HEK293 (cell line): ENCODE measurements around the gene INTS6L.
A peak's percentile ranks its signal among the peaks of the same experiment; 100 is the strongest.

Source experiments
- BCL11B ChIP-seq: fragments of 450-650 bp; formaldehyde crosslinking; IDR thresholded peaks from 2 replicates; pipeline ENCODE4 v1.5.1; 2016; ENCODE audit warnings: low read depth, missing biosample characterization, missing genetic modification characterization
- GFI1B ChIP-seq: fragments of 450-650 bp; formaldehyde crosslinking; IDR thresholded peaks from 2 replicates; pipeline ENCODE4 v1.5.1; 2016; ENCODE audit warnings: missing biosample characterization, missing genetic modification characterization
- KLF7 ChIP-seq: fragments of 450-650 bp; formaldehyde crosslinking; IDR thresholded peaks from 2 replicates; pipeline ENCODE4 v1.5.1; 2016; ENCODE audit warnings: missing biosample characterization, missing genetic modification characterization, borderline replicate concordance
- MZF1 ChIP-seq: fragments of 450-650 bp; formaldehyde crosslinking; IDR thresholded peaks from 2 replicates; pipeline ENCODE4 v1.5.1; 2017; ENCODE audit warnings: missing biosample characterization, missing genetic modification characterization, borderline replicate concordance
- OSR2 ChIP-seq: fragments of 450-650 bp; formaldehyde crosslinking; IDR thresholded peaks from 2 replicates; pipeline ENCODE4 v1.5.1; 2016; ENCODE audit warnings: missing biosample characterization, missing genetic modification characterization
- RBAK ChIP-seq: fragments of 450-650 bp; formaldehyde crosslinking; IDR thresholded peaks from 2 replicates; pipeline ENCODE4 v1.5.1; 2016; ENCODE audit warnings: missing biosample characterization, missing genetic modification characterization
- SP3 ChIP-seq: fragments of 450-650 bp; formaldehyde crosslinking; IDR thresholded peaks from 2 replicates; pipeline ENCODE4 v1.5.1; 2016; ENCODE audit warnings: missing biosample characterization, missing genetic modification characterization
- YY2 ChIP-seq: fragments of 450-650 bp; formaldehyde crosslinking; IDR thresholded peaks from 2 replicates; pipeline ENCODE4 v1.5.1; 2016; ENCODE audit warnings: missing biosample characterization, missing genetic modification characterization
- ZBTB1 ChIP-seq: fragments of 450-650 bp; formaldehyde crosslinking; IDR thresholded peaks from 2 replicates; pipeline ENCODE4 v1.5.1; 2016; ENCODE audit warnings: missing biosample characterization, missing genetic modification characterization
- ZBTB21 ChIP-seq: fragments of 450-650 bp; formaldehyde crosslinking; IDR thresholded peaks from 2 replicates; pipeline ENCODE4 v1.5.1; 2017; ENCODE audit warnings: missing biosample characterization, missing genetic modification characterization
- ZBTB7A ChIP-seq: fragments of 450-650 bp; formaldehyde crosslinking; IDR thresholded peaks from 2 replicates; pipeline ENCODE4 v1.5.1; 2016; ENCODE audit warnings: low read depth, missing biosample characterization, missing genetic modification characterization
- ZBTB8A ChIP-seq: fragments of 450-650 bp; formaldehyde crosslinking; IDR thresholded peaks from 2 replicates; pipeline ENCODE4 v1.5.1; 2016; ENCODE audit warnings: missing biosample characterization, missing genetic modification characterization
- ZFP37 ChIP-seq: fragments of 450-650 bp; formaldehyde crosslinking; IDR thresholded peaks from 2 replicates; pipeline ENCODE4 v1.5.1; 2016; ENCODE audit warnings: missing biosample characterization, missing genetic modification characterization
- ZNF184 ChIP-seq: fragments of 450-650 bp; IDR thresholded peaks from 2 replicates; pipeline ENCODE4 v1.5.1; 2018; ENCODE audit warnings: missing biosample characterization, mild to moderate bottlenecking, missing genetic modification characterization
- ZNF19 ChIP-seq: fragments of 450-650 bp; formaldehyde crosslinking; IDR thresholded peaks from 2 replicates; pipeline ENCODE4; 2016; ENCODE audit warnings: missing biosample characterization, missing genetic modification characterization, low read depth
- ZNF23 ChIP-seq: fragments of 450-650 bp; formaldehyde crosslinking; IDR thresholded peaks from 2 replicates; pipeline ENCODE4 v1.5.1; 2016; ENCODE audit warnings: missing biosample characterization, missing genetic modification characterization, borderline replicate concordance
- ZNF266 ChIP-seq: fragments of 450-650 bp; formaldehyde crosslinking; IDR thresholded peaks from 2 replicates; pipeline ENCODE4 v1.5.1; 2016; ENCODE audit warnings: missing biosample characterization, missing genetic modification characterization, low read depth
- ZNF341 ChIP-seq: fragments of 450-650 bp; formaldehyde crosslinking; IDR thresholded peaks from 2 replicates; pipeline ENCODE4; 2016; ENCODE audit warnings: low read depth, missing biosample characterization, missing genetic modification characterization
- ZNF354C ChIP-seq: fragments of 450-650 bp; formaldehyde crosslinking; IDR thresholded peaks from 2 replicates; pipeline ENCODE4 v1.5.1; 2016; ENCODE audit warnings: missing biosample characterization, missing genetic modification characterization, low read depth, borderline replicate concordance
- ZNF394 ChIP-seq: fragments of 450-650 bp; formaldehyde crosslinking; IDR thresholded peaks from 2 replicates; pipeline ENCODE4 v1.5.1; 2016; ENCODE audit warnings: missing biosample characterization, missing genetic modification characterization, mild to moderate bottlenecking, moderate library complexity, borderline replicate concordance
- ZNF404 ChIP-seq: fragments of 450-650 bp; formaldehyde crosslinking; IDR thresholded peaks from 2 replicates; pipeline ENCODE4 v1.5.1; 2017; ENCODE audit warnings: missing biosample characterization, missing genetic modification characterization
- ZNF426 ChIP-seq: fragments of 450-650 bp; formaldehyde crosslinking; IDR thresholded peaks from 2 replicates; pipeline ENCODE4 v1.5.1; 2017; ENCODE audit warnings: missing biosample characterization, missing genetic modification characterization, mild to moderate bottlenecking, inconsistent platforms, moderate library complexity
- ZNF433 ChIP-seq: fragments of 450-650 bp; formaldehyde crosslinking; IDR thresholded peaks from 2 replicates; pipeline ENCODE4 v1.5.1; 2016; ENCODE audit warnings: missing biosample characterization, missing genetic modification characterization, low read depth
- ZNF501 ChIP-seq: fragments of 450-650 bp; formaldehyde crosslinking; IDR thresholded peaks from 2 replicates; pipeline ENCODE4 v1.5.1; 2016; ENCODE audit warnings: missing biosample characterization, missing genetic modification characterization
- ZNF529 ChIP-seq: fragments of 450-650 bp; formaldehyde crosslinking; IDR thresholded peaks from 2 replicates; pipeline ENCODE4 v1.5.1; 2017; ENCODE audit warnings: missing genetic modification characterization, missing biosample characterization; ENCODE audit not compliant: insufficient replicate concordance
- ZNF530 ChIP-seq: fragments of 450-650 bp; formaldehyde crosslinking; IDR thresholded peaks from 2 replicates; pipeline ENCODE4 v1.5.1; 2016; ENCODE audit warnings: low read depth, missing biosample characterization, missing genetic modification characterization
- ZNF555 ChIP-seq: fragments of 450-650 bp; formaldehyde crosslinking; conservative IDR thresholded peaks from 2 replicates; pipeline ENCODE4 v1.5.1; 2017; ENCODE audit warnings: missing biosample characterization, mild to moderate bottlenecking, missing genetic modification characterization, inconsistent platforms
- ZNF560 ChIP-seq: fragments of 450-650 bp; formaldehyde crosslinking; IDR thresholded peaks from 2 replicates; pipeline ENCODE4 v1.5.1; 2017; ENCODE audit warnings: missing biosample characterization, missing genetic modification characterization, borderline replicate concordance
- ZNF776 ChIP-seq: fragments of 450-650 bp; formaldehyde crosslinking; IDR thresholded peaks from 2 replicates; pipeline ENCODE4 v1.5.0; 2017; ENCODE audit warnings: missing biosample characterization, missing genetic modification characterization, borderline replicate concordance
- TF ChIP-seq, protein P1 (sequence below): fragments of 450-650 bp; formaldehyde crosslinking; IDR thresholded peaks from 2 replicates; pipeline ENCODE4 v1.5.1; 2016; ENCODE audit warnings: missing biosample characterization, missing genetic modification characterization
- TF ChIP-seq, protein P2 (sequence below): fragments of 450-650 bp; formaldehyde crosslinking; IDR thresholded peaks from 2 replicates; pipeline ENCODE4 v1.5.1; 2016; ENCODE audit warnings: missing biosample characterization, missing genetic modification characterization
- TF ChIP-seq, protein P3 (sequence below): fragments of 450-650 bp; formaldehyde crosslinking; IDR thresholded peaks from 2 replicates; pipeline ENCODE4 v1.5.1; 2016; ENCODE audit warnings: missing biosample characterization, missing genetic modification characterization
- TF ChIP-seq, protein P4 (sequence below): fragments of 450-650 bp; formaldehyde crosslinking; IDR thresholded peaks from 2 replicates; pipeline ENCODE4 v1.5.1; 2016; ENCODE audit warnings: missing biosample characterization, missing genetic modification characterization, borderline replicate concordance

Gene INTS6L

DNA sequence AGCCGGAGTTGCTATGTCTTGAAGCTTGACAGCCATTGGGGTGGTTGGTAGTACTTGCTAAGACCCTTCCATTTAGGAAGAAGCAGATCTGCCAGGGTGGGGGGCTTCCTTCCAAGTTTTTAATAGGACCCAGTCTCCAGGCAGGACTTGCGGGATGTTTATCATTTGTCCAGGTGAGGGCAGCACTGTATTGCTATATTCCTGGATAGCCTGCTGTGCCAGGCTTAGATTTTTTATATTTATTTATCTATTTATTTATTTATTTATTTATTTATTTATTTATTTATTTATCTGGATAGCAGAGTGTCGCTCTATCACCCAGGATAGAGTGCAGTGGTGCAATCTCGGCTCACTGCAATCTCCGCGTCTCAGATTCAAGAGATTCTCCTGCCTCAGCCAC is 105.5 kb downstream of the INTS6L start (continued):
- TF ChIP-seq ZBTB1 (tag by site-specific recombination) (0 out of 2 replicates have a peak, but pooled peaks have one; percentile 77), ZFP37 (tag by site-specific recombination) (0 out of 2 replicates have a peak, but pooled peaks have one; percentile 35), KLF7 (tag by site-specific recombination) (peak; percentile 45; the same call in 1 of the 2 replicates), BCL11B (no peak), MZF1 (tag by site-specific recombination) (peak; percentile 48; the same call in 1 of the 2 replicates), GFI1B (0 out of 2 replicates have a peak, but pooled peaks have one; percentile 16), ZNF354C (tag by site-specific recombination) (peak; percentile 65; the same call in 1 of the 2 replicates), ZBTB21 (tag by site-specific recombination) (peak; percentile 49; the same call in 1 of the 2 replicates), ZNF19 (tag by site-specific recombination) (peak; percentile 82; the same call in 1 of the 2 replicates), OSR2 (tag by site-specific recombination) (no peak), ZBTB8A (tag by site-specific recombination) (peak; percentile 86), ZNF404 (tag by site-specific recombination) (peak; percentile 66; the same call in 1 of the 2 replicates), ZBTB7A (tag by site-specific recombination) (no peak), RBAK (tag by site-specific recombination) (peak; percentile 54; the same call in 1 of the 2 replicates), ZNF530 (tag by site-specific recombination) (peak; percentile 73; the same call in 1 of the 2 replicates), ZNF776 (tag by site-specific recombination) (no peak), ZNF560 (peak; percentile 69; the same call in 1 of the 2 replicates), ZNF266 (tag by site-specific recombination) (peak; percentile 67; the same call in 1 of the 2 replicates), ZNF555 (peak; percentile 98), SP3 (tag by site-specific recombination) (peak; percentile 33; the same call in 1 of the 2 replicates), ZNF501 (no peak), ZNF341 (tag by site-specific recombination) (peak; percentile 46; the same call in 1 of the 2 replicates), ZNF184 (tag by site-specific recombination) (no peak), ZNF426 (tag by site-specific recombination) (peak; percentile 97), ZNF529 (peak; percentile 52), ZNF394 (peak; percentile 93), YY2 (tag by site-specific recombination) (no peak), ZNF23 (tag by site-specific recombination) (no peak), ZNF433 (tag by site-specific recombination) (peak; percentile 76)
- TF ChIP-seq, protein P1, sequence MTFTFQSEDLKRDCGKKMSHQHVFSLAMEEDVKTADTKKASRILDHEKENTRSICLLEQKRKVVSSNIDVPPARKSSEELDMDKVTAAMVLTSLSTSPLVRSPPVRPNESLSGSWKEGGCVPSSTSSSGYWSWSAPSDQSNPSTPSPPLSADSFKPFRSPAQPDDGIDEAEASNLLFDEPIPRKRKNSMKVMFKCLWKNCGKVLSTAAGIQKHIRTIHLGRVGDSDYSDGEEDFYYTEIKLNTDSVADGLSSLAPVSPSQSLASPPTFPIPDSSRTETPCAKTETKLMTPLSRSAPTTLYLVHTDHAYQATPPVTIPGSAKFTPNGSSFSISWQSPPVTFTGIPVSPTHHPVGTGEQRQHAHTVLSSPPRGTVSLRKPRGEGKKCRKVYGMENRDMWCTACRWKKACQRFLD (tag by site-specific recombination) = 0 out of 2 replicates have a peak, but pooled peaks have one; percentile 49
- TF ChIP-seq, protein P2, sequence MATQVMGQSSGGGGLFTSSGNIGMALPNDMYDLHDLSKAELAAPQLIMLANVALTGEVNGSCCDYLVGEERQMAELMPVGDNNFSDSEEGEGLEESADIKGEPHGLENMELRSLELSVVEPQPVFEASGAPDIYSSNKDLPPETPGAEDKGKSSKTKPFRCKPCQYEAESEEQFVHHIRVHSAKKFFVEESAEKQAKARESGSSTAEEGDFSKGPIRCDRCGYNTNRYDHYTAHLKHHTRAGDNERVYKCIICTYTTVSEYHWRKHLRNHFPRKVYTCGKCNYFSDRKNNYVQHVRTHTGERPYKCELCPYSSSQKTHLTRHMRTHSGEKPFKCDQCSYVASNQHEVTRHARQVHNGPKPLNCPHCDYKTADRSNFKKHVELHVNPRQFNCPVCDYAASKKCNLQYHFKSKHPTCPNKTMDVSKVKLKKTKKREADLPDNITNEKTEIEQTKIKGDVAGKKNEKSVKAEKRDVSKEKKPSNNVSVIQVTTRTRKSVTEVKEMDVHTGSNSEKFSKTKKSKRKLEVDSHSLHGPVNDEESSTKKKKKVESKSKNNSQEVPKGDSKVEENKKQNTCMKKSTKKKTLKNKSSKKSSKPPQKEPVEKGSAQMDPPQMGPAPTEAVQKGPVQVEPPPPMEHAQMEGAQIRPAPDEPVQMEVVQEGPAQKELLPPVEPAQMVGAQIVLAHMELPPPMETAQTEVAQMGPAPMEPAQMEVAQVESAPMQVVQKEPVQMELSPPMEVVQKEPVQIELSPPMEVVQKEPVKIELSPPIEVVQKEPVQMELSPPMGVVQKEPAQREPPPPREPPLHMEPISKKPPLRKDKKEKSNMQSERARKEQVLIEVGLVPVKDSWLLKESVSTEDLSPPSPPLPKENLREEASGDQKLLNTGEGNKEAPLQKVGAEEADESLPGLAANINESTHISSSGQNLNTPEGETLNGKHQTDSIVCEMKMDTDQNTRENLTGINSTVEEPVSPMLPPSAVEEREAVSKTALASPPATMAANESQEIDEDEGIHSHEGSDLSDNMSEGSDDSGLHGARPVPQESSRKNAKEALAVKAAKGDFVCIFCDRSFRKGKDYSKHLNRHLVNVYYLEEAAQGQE (tag by site-specific recombination) = peak; percentile 80
- TF ChIP-seq, protein P3, sequence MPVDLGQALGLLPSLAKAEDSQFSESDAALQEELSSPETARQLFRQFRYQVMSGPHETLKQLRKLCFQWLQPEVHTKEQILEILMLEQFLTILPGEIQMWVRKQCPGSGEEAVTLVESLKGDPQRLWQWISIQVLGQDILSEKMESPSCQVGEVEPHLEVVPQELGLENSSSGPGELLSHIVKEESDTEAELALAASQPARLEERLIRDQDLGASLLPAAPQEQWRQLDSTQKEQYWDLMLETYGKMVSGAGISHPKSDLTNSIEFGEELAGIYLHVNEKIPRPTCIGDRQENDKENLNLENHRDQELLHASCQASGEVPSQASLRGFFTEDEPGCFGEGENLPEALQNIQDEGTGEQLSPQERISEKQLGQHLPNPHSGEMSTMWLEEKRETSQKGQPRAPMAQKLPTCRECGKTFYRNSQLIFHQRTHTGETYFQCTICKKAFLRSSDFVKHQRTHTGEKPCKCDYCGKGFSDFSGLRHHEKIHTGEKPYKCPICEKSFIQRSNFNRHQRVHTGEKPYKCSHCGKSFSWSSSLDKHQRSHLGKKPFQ (tag by site-specific recombination) = peak; percentile 46; the same call in 1 of the 2 replicates
- TF ChIP-seq, protein P4, sequence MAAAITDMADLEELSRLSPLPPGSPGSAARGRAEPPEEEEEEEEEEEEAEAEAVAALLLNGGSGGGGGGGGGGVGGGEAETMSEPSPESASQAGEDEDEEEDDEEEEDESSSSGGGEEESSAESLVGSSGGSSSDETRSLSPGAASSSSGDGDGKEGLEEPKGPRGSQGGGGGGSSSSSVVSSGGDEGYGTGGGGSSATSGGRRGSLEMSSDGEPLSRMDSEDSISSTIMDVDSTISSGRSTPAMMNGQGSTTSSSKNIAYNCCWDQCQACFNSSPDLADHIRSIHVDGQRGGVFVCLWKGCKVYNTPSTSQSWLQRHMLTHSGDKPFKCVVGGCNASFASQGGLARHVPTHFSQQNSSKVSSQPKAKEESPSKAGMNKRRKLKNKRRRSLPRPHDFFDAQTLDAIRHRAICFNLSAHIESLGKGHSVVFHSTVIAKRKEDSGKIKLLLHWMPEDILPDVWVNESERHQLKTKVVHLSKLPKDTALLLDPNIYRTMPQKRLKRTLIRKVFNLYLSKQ (tag by site-specific recombination) = peak; percentile 83; the same call in 1 of the 2 replicates
